ENCODE measurements around the gene GAS1.

The GAS1 gene

GRCh38 chr9:86909388-86909787, 37.9 kb downstream of the GAS1 start:
- DNase-seq = no peak
- no peaks in the 10 kb centered on the region for H3K4me1 ChIP-seq
- H3K27me3 ChIP-seq = no peaks in the 10 kb centered on the region; the same call in 1 of the 2 replicates
- TF ChIP-seq, protein P1, sequence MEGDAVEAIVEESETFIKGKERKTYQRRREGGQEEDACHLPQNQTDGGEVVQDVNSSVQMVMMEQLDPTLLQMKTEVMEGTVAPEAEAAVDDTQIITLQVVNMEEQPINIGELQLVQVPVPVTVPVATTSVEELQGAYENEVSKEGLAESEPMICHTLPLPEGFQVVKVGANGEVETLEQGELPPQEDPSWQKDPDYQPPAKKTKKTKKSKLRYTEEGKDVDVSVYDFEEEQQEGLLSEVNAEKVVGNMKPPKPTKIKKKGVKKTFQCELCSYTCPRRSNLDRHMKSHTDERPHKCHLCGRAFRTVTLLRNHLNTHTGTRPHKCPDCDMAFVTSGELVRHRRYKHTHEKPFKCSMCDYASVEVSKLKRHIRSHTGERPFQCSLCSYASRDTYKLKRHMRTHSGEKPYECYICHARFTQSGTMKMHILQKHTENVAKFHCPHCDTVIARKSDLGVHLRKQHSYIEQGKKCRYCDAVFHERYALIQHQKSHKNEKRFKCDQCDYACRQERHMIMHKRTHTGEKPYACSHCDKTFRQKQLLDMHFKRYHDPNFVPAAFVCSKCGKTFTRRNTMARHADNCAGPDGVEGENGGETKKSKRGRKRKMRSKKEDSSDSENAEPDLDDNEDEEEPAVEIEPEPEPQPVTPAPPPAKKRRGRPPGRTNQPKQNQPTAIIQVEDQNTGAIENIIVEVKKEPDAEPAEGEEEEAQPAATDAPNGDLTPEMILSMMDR (IDR thresholded peaks at IDR 0.05; ENCODE audit: low read depth, low read length) = no peak
- no peaks in the 10 kb centered on the region for H3K36me3 ChIP-seq
- H3K4me3 ChIP-seq (ENCODE audit: low read depth, low read length) = no peak overlapping the region
- no peaks in the 10 kb centered on the region for H3K9me3 ChIP-seq

DNA sequence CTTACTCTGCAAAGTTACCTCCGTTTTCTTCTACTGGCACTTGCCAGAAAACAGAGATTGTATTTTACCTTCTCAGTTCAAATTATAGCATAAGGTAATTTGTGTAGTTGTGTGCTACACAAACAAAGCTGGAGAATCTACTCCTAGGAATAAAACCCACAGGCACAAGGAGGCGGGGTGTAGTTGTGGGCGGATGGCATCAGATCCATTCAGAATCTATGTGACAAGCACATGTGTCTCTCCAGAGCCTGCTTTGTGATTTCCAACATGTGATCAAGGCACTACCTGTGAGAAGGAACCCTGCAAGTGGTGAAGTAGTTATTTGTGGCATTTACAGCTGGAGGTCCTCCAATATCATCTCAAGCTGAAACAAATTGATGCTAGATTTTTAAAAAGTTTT, 39.0 kb downstream of the GAS1 start:
- Histone ChIP-seq H3K36me3 (no peaks in the 10 kb centered on the region), H3K4me3 (ENCODE audit: low read depth, low read length) (no peak overlapping the region), H3K27me3 (no peaks in the 10 kb centered on the region; the same call in 1 of the 2 replicates), H3K4me1 (no peaks in the 10 kb centered on the region), H3K9me3 (no peaks in the 10 kb centered on the region)
- no peak for DNase-seq
- TF ChIP-seq, protein P1 (IDR thresholded peaks at IDR 0.05; ENCODE audit: low read depth, low read length) = no peak

DNA sequence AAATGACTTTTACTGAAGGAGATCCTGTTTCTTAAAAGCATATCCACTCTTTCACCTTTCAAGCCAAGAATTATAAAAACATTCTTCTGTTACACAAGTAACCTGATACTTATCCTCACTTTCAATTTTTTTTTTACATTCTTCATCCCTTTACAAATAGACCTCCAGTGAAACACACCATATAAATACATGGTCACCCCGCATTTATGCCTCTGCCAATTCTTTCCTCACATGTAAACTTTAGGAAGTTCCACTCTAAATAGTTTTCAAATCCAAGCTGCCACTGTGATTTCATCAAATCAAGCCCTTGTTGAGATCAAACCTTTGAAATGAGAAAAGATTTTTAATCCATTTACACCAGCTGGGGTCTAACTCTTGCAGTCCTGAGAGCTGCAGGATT, 40.0 kb downstream of the GAS1 start:
- no peak for DNase-seq
- no peak overlapping the region for H3K4me3 ChIP-seq (ENCODE audit: low read depth, low read length)
- no peaks in the 10 kb centered on the region; the same call in 1 of the 2 replicates for H3K27me3 ChIP-seq
- TF ChIP-seq, protein P1 (IDR thresholded peaks at IDR 0.05; ENCODE audit: low read depth, low read length) = no peak
- H3K9me3 ChIP-seq = no peaks in the 10 kb centered on the region
- H3K4me1 ChIP-seq = no peaks in the 10 kb centered on the region
- no peaks in the 10 kb centered on the region for H3K36me3 ChIP-seq

GRCh38 chr9:86903734-86904085, 43.6 kb downstream of the GAS1 start:
- Histone ChIP-seq H3K4me1 (no peaks in the 10 kb centered on the region), H3K27me3 (no peaks in the 10 kb centered on the region; the same call in 1 of the 2 replicates), H3K36me3 (no peaks in the 10 kb centered on the region), H3K4me3 (ENCODE audit: low read depth, low read length) (no peak overlapping the region), H3K9me3 (no peaks in the 10 kb centered on the region)
- TF ChIP-seq, protein P1 (IDR thresholded peaks at IDR 0.05; ENCODE audit: low read depth, low read length) = no peak
- DNase-seq = no peak

DNA sequence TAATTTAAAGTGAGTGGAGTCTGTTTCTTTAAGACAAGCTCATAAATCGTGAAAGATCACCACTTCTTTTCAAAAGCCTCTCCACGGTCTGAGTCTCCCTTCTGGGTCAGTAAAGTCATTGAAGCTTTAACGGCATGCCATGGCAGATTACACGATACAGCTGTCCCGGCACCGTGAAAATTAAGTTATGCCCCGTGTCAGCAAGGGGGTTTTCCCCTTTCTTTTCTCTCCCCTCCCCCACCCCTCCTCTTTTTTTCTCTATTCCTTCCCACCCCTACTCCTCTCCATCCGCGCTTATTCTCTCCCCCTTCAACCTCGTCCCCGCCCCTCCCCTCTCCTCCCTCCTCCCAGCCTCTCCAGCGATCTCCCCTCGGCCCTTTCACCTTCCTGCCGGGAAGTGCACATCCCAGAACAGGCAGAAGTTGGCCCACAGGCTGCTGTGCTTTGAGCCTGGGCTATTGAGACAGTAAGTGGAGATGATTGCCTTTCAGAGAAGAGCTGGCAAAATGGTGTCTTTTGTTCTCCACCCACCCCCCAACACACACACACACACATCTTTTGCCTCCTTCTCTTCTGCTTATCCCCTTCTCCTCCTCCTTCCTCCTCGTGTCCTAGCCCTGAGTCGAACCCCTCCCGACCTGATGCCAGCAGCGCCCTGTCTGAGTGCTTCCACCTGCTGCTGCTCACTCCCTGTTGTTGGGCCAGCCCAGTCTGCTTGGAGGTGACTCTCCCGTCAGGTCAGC, 44.1 kb downstream of the GAS1 start:
- DNase-seq = no peak
- Histone ChIP-seq H3K4me3 (ENCODE audit: low read depth, low read length) (no peak overlapping the region), H3K4me1 (no peaks in the 10 kb centered on the region), H3K36me3 (no peaks in the 10 kb centered on the region), H3K27me3 (no peaks in the 10 kb centered on the region; the same call in 1 of the 2 replicates), H3K9me3 (no peaks in the 10 kb centered on the region)
- TF ChIP-seq, protein P1 (IDR thresholded peaks at IDR 0.05; ENCODE audit: low read depth, low read length) = no peak

- no peak overlapping the region for H3K4me3 ChIP-seq (ENCODE audit: low read depth, low read length)
- no peaks in the 10 kb centered on the region for H3K9me3 ChIP-seq
- DNase-seq = no peak
- no peaks in the 10 kb centered on the region for H3K36me3 ChIP-seq
- H3K27me3 ChIP-seq = no peaks in the 10 kb centered on the region; the same call in 1 of the 2 replicates
- H3K4me1 ChIP-seq = no peaks in the 10 kb centered on the region
- TF ChIP-seq, protein P1 (IDR thresholded peaks at IDR 0.05; ENCODE audit: low read depth, low read length) = no peak
These were observed 44.7 kb downstream of the GAS1 start for GRCh38 chr9:86902586-86902985.
